ENCODE data around the gene HOXB2.
A peak's percentile ranks its signal among the peaks of the same experiment; 100 is the strongest.

Gene HOXB2

DNA sequence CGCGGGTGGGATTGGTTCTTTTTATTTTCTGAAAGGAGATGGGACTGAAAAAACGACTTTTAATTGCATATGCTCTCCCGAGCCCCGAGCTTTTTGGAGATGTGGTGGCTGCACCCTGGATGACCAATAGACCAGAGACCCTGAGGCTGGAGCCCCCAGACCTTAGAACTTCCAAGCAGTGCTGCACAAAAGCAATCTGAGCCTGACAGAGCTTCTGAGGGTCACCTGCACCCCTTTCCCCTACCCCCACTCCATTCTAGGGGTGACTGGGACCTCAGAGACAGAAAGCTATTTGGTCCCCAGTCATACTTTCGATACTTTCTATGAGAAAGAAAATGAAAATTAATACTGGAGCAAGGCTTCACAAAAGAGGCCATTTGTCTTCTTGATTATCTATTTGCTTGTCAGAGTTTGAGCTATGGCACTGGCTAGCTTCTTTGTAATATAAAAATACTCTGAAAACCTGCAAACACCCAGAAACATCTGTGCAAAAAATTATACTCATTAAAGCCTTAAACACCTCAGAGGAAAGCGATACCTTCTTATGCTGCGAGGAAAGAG, 29.7 kb upstream of the HOXB2 start:
- Histone ChIP-seq H3K4me1 (ENCODE audit: insufficient read depth, low read length, poor library complexity, severe bottlenecking) (peaks cover 82% of the 10 kb centered on the region), H3K36me3 (ENCODE audit: insufficient read depth, low read length) (peaks cover 81% of the 10 kb centered on the region), H3K4me2 (ENCODE audit: low read depth, low read length, poor library complexity, severe bottlenecking) (peak overlapping the region; percentile 98), H3K9me2 (replicated peaks; ENCODE audit: low read depth, low read length) (no peaks in the 10 kb centered on the region), H4K20me1 (ENCODE audit: insufficient read depth, low read length, poor library complexity, severe bottlenecking) (peaks cover 68% of the 10 kb centered on the region), H3K4me3 (ENCODE audit: low read length, poor library complexity, severe bottlenecking) (peak overlapping the region; percentile 89), H3K79me2 (ENCODE audit: insufficient read depth, low read length) (peaks cover 98% of the 10 kb centered on the region), H3K9ac (ENCODE audit: low read depth, low read length, poor library complexity, severe bottlenecking) (peak overlapping the region; percentile 95), H3K9me3 (ENCODE audit: insufficient read depth, low read depth, low read length) (no peaks in the 10 kb centered on the region), H2AFZ (ENCODE audit: low read length) (no peak overlapping the region), H3K27me3 (ENCODE audit: insufficient read depth, low read length, poor library complexity, severe bottlenecking) (peaks cover 16% of the 10 kb centered on the region), H3F3A (ENCODE audit: low read depth) (peaks cover 5% of the 10 kb centered on the region)
- TF ChIP-seq, protein P1, sequence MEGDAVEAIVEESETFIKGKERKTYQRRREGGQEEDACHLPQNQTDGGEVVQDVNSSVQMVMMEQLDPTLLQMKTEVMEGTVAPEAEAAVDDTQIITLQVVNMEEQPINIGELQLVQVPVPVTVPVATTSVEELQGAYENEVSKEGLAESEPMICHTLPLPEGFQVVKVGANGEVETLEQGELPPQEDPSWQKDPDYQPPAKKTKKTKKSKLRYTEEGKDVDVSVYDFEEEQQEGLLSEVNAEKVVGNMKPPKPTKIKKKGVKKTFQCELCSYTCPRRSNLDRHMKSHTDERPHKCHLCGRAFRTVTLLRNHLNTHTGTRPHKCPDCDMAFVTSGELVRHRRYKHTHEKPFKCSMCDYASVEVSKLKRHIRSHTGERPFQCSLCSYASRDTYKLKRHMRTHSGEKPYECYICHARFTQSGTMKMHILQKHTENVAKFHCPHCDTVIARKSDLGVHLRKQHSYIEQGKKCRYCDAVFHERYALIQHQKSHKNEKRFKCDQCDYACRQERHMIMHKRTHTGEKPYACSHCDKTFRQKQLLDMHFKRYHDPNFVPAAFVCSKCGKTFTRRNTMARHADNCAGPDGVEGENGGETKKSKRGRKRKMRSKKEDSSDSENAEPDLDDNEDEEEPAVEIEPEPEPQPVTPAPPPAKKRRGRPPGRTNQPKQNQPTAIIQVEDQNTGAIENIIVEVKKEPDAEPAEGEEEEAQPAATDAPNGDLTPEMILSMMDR (conservative IDR thresholded peaks at IDR 0.05; ENCODE audit: low read length), result no peak
- no peak for TF ChIP-seq EZH2phosphoT487 (IDR thresholded peaks at IDR 0.05; ENCODE audit: borderline replicate concordance)

DNA sequence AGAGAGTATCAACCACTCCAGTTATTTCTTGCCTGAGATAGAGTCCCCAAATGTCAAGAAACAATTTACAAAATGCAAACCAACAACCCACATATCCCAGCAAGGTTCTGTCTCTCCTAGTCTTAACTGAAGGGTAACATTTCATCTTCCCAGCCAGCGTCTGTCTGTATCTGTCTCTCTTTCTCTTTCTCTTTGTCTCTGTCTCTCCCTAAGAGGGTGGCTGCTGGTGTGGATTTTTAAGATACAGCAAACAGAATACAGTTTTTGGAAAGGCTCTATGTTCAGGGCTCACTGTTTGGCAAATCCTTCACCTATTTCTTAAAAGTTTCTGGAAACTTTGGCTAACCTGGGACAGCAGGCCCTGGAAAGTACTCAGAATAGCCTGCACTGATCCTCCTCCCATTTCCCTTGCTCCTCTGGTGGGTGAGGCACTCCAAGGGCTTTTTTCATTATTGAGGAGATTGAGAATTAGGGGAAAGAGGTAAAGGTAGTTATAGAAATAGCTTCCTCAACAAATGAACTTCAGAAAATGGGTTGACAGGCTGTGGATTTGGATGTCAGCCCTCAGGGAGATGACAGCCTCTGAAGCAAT, 27.0 kb upstream of the HOXB2 start:
- H3K9me2 ChIP-seq (replicated peaks; ENCODE audit: low read depth, low read length), result no peaks in the 10 kb centered on the region
- no peaks in the 10 kb centered on the region for H3K9me3 ChIP-seq (ENCODE audit: insufficient read depth, low read depth, low read length)
- H3K27me3 ChIP-seq (ENCODE audit: insufficient read depth, low read length, poor library complexity, severe bottlenecking), result peaks cover 1% of the 10 kb centered on the region
- H4K20me1 ChIP-seq (ENCODE audit: insufficient read depth, low read length, poor library complexity, severe bottlenecking), result peaks cover 76% of the 10 kb centered on the region
- TF ChIP-seq EZH2phosphoT487 (IDR thresholded peaks at IDR 0.05; ENCODE audit: borderline replicate concordance), result no peak
- TF ChIP-seq, protein P1 (conservative IDR thresholded peaks at IDR 0.05; ENCODE audit: low read length), result no peak
- H2AFZ ChIP-seq (ENCODE audit: low read length), result no peak overlapping the region
- peak overlapping the region; percentile 95 for H3K9ac ChIP-seq (ENCODE audit: low read depth, low read length, poor library complexity, severe bottlenecking)
- H3K79me2 ChIP-seq (ENCODE audit: insufficient read depth, low read length), result peaks cover 100% of the 10 kb centered on the region
- H3K4me1 ChIP-seq (ENCODE audit: insufficient read depth, low read length, poor library complexity, severe bottlenecking), result peaks cover 93% of the 10 kb centered on the region
- H3F3A ChIP-seq (ENCODE audit: low read depth), result peaks cover 3% of the 10 kb centered on the region; the same call in 1 of the 2 replicates
- peaks cover 87% of the 10 kb centered on the region for H3K36me3 ChIP-seq (ENCODE audit: insufficient read depth, low read length)
- H3K4me3 ChIP-seq (ENCODE audit: low read length, poor library complexity, severe bottlenecking), result peak overlapping the region; percentile 89
- peak overlapping the region; percentile 98 for H3K4me2 ChIP-seq (ENCODE audit: low read depth, low read length, poor library complexity, severe bottlenecking)

DNA sequence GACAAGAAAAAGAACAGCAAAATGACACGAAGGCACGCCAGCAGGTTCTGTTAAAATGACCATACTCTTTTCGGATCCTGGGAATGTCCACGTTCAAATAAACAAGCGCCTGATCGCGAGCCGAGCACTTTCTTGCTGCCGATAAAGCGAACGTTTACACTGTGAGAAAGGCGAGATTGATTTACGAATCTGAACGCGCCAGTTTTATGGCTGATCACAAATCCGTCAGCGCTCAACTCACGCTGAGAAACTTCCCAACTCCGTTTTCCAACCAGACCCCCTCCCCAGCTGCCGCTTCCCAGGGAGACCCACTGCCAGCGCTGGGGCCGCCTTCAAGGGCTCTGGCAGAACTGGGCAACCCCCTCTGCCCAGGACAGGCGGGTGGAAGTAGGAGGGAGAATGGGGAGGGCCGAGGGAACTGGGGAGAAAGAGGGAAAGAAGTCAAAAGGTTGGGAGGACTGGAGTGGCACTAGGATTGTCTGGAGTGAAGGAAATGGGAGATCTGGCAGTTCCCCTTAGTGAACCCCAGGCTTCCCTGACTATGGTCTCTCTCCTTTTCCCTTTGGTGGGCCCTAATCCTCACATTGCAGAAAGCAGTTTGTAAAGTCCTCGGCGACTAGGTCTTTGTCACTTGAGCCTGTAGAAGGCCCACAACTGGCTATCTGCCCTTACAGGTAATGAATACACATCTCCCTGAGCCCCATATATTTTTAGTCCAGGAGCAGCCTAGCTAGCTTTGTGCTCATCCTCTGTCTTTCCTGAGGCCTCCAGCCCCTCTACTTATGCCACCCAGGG, 26.3 kb upstream of the HOXB2 start:
- H3K4me3 ChIP-seq (ENCODE audit: low read length, poor library complexity, severe bottlenecking), result peak overlapping the region; percentile 89
- H3K9me2 ChIP-seq (replicated peaks; ENCODE audit: low read depth, low read length), result no peaks in the 10 kb centered on the region
- H3K4me1 ChIP-seq (ENCODE audit: insufficient read depth, low read length, poor library complexity, severe bottlenecking), result peaks cover 98% of the 10 kb centered on the region
- no peaks in the 10 kb centered on the region for H3K27me3 ChIP-seq (ENCODE audit: insufficient read depth, low read length, poor library complexity, severe bottlenecking)
- peaks cover 100% of the 10 kb centered on the region for H3K79me2 ChIP-seq (ENCODE audit: insufficient read depth, low read length)
- H4K20me1 ChIP-seq (ENCODE audit: insufficient read depth, low read length, poor library complexity, severe bottlenecking), result peaks cover 79% of the 10 kb centered on the region
- no peak for TF ChIP-seq EZH2phosphoT487 (IDR thresholded peaks at IDR 0.05; ENCODE audit: borderline replicate concordance)
- TF ChIP-seq, protein P1 (conservative IDR thresholded peaks at IDR 0.05; ENCODE audit: low read length), result no peak
- H2AFZ ChIP-seq (ENCODE audit: low read length), result no peak overlapping the region
- H3K36me3 ChIP-seq (ENCODE audit: insufficient read depth, low read length), result peaks cover 86% of the 10 kb centered on the region
- peaks cover 3% of the 10 kb centered on the region; the same call in 1 of the 2 replicates for H3F3A ChIP-seq (ENCODE audit: low read depth)
- H3K4me2 ChIP-seq (ENCODE audit: low read depth, low read length, poor library complexity, severe bottlenecking), result peak overlapping the region; percentile 98
- H3K9ac ChIP-seq (ENCODE audit: low read depth, low read length, poor library complexity, severe bottlenecking), result peak overlapping the region; percentile 95
- H3K9me3 ChIP-seq (ENCODE audit: insufficient read depth, low read depth, low read length), result no peaks in the 10 kb centered on the region
